Astrocyte (in vitro differentiated cells and primary cell): ENCODE measurements around the gene ANKRD11.

Source experiments
- EZH2 ChIP-seq: IDR thresholded peaks from 2 replicates; pipeline ENCODE4 v1.6.1; 2012; ENCODE audit warnings: mild to moderate bottlenecking, low read length, inconsistent platforms; ENCODE audit not compliant: insufficient read depth
- TF ChIP-seq, protein P1 (sequence below): IDR thresholded peaks from 2 replicates; pipeline ENCODE4 v1.5.1; 2011; ENCODE audit warnings: low read depth, mild to moderate bottlenecking, inconsistent platforms, low read length, moderate library complexity; ENCODE audit not compliant: insufficient read depth

DNA sequence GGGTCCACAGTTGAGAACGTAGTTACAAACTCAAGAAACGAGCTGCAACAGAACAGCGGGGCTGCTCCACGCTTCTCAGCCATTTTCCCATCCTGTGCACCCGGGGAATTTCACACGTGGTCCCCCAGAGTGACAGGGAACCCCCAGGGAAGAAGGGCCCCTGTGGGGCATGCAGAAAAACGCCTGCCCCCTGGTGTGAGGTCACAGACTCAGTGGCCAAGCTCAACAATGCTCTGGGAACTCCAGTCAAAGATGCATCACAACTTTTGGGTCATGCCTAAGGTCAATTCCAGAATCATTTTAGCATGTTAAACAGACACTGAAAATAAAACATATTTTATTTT is 157.5 kb downstream of the ANKRD11 start:
- TF ChIP-seq, protein P1, sequence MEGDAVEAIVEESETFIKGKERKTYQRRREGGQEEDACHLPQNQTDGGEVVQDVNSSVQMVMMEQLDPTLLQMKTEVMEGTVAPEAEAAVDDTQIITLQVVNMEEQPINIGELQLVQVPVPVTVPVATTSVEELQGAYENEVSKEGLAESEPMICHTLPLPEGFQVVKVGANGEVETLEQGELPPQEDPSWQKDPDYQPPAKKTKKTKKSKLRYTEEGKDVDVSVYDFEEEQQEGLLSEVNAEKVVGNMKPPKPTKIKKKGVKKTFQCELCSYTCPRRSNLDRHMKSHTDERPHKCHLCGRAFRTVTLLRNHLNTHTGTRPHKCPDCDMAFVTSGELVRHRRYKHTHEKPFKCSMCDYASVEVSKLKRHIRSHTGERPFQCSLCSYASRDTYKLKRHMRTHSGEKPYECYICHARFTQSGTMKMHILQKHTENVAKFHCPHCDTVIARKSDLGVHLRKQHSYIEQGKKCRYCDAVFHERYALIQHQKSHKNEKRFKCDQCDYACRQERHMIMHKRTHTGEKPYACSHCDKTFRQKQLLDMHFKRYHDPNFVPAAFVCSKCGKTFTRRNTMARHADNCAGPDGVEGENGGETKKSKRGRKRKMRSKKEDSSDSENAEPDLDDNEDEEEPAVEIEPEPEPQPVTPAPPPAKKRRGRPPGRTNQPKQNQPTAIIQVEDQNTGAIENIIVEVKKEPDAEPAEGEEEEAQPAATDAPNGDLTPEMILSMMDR: no peak
- no peak for TF ChIP-seq EZH2
